Stomach smooth muscle (tissue), 2 donors: ENCODE results near the gene LCN2.
"Not testable (repeated sequence)": the region's sequence is repeated elsewhere in the genome, so short reads cannot be mapped to it uniquely, and the experiment has no call there.

Source experiments
- H3K27ac ChIP-seq: one replicate; pipeline ENCODE4 v1.7.0; 2013; ENCODE audit warnings: mild to moderate bottlenecking, low read length, inconsistent platforms
- H3K27me3 ChIP-seq, 2 donors: one replicate each; pipeline ENCODE4 v1.7.0; 2013; ENCODE audit warnings: low read length in 2 of 2; ENCODE audit not compliant: insufficient read depth in 2 of 2, control insufficient read depth in 1 of 2
- H3K36me3 ChIP-seq, 2 donors: one replicate each; pipeline ENCODE4 v1.7.0; 2013; ENCODE audit warnings: low read length in 2 of 2; ENCODE audit not compliant: control insufficient read depth in 2 of 2, insufficient read depth in 2 of 2
- H3K4me1 ChIP-seq: one replicate; pipeline ENCODE4 v1.7.0; 2013; ENCODE audit warnings: low read length; ENCODE audit not compliant: control insufficient read depth, insufficient read depth
- H3K4me3 ChIP-seq, 2 donors: one replicate each; pipeline ENCODE4 v1.7.0; 2013; ENCODE audit warnings: low read length in 2 of 2
- H3K9ac ChIP-seq, 2 donors: one replicate each; pipeline ENCODE4 v1.7.0; 2013; ENCODE audit warnings: low read length in 2 of 2, mild to moderate bottlenecking in 1 of 2
- H3K9me3 ChIP-seq, 2 donors: one replicate each; pipeline ENCODE4 v1.7.0; 2013; ENCODE audit warnings: low read length in 2 of 2; ENCODE audit not compliant: control insufficient read depth in 2 of 2
- donor health status: healthy.
- donor health status: Pancreatic carcinoma.

The LCN2 gene

DNA sequence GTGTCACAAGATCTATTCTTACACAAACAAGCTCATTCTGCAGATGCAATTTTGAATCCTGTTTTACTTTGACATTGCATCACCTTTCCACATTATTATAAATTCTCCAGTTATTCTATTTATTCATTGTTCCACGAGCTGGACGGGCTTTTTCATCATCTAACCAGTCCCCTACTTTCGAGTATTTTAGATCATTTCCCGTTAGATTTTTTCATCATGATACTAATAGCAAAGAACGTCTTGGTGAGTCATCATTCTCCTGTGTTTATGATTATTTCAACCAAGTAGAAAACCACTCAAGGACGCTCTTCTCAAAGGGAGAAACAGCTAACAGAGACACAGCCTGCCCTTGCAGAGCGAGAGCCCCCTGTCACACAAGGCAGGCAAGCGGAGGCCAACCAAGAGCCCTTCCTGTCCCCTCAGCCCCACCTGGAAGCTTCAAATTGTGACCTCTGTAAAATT is 25.9 kb downstream of the LCN2 start:
- H3K4me3 ChIP-seq: no peak overlapping the region
- H3K4me1 ChIP-seq: no peaks in the 10 kb centered on the region
- peaks cover 50 to 54% of the 10 kb centered on the region in 2 donors for H3K36me3 ChIP-seq
- no peak overlapping the region for H3K27ac ChIP-seq
- no peak overlapping the region for H3K9ac ChIP-seq
- no peaks in the 10 kb centered on the region for H3K9me3 ChIP-seq
- no peaks in the 10 kb centered on the region for H3K27me3 ChIP-seq

DNA sequence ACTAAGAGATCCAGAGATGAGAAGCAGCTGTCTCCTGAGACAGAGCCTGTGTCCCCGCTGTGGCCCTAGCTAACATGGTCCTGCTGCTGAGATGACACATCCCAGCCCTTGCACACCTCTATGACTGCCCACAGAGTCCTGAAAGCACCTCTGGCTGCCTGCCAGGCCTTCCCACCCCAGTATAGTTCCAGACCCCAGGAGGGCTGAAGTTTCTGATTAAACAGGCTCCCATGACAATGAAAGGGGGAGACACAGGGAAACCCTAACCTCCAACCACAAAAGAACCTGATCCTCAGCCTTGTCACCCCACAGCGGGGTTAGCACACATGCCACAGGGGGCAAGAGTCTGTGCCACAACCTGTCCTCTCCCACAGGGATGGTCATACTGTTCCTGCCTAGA is 26.5 kb downstream of the LCN2 start:
- Histone ChIP-seq H3K9ac (no peak overlapping the region), H3K36me3 (peaks cover 53 to 54% of the 10 kb centered on the region in 2 donors)

DNA sequence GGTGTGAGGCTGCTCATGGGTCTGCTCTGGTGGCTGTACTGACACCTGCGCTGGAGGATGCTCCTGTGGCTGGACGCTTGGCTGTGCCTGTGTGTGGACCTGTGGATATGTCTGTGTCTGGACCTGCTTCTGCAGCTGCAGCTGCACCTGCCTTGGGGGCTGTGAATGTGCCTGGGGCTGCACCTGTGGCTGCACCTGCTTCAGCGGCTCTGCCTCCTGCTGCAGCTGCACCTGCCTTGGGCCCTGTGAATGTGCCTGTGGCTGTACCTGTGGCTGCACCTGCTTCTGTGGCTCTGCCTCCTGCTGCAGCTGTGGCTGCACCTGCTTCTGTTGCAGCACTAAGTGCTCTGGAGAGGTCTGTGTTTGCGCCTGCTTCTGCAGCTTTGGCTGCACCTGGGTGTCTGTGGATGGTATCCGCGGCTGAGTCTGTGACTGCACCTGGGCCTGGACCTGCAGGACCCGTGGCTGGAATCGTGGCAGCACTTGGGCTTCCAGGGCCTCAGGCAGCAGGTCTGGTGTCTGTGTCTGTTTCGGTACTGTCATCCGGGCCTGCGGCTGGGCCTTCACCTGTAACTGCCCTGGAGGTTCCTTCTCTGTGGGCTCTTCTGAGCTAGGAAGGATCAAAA is 29.7 kb downstream of the LCN2 start:
- no peaks in the 10 kb centered on the region for H3K9me3 ChIP-seq
- no peak overlapping the region for H3K4me3 ChIP-seq
- no peaks in the 10 kb centered on the region for H3K27me3 ChIP-seq
- no peak overlapping the region for H3K27ac ChIP-seq
- H3K36me3 ChIP-seq: peaks cover 52 to 64% of the 10 kb centered on the region in 2 donors
- H3K9ac ChIP-seq: no peak overlapping the region
- H3K4me1 ChIP-seq: no peaks in the 10 kb centered on the region

More for the DNA sequence above, 26.5 kb downstream of the LCN2 start:
- no peaks in the 10 kb centered on the region for H3K27me3 ChIP-seq
- H3K4me3 ChIP-seq: no peak overlapping the region
- H3K27ac ChIP-seq: no peak overlapping the region
- H3K4me1 ChIP-seq: no peaks in the 10 kb centered on the region
- no peaks in the 10 kb centered on the region for H3K9me3 ChIP-seq

DNA sequence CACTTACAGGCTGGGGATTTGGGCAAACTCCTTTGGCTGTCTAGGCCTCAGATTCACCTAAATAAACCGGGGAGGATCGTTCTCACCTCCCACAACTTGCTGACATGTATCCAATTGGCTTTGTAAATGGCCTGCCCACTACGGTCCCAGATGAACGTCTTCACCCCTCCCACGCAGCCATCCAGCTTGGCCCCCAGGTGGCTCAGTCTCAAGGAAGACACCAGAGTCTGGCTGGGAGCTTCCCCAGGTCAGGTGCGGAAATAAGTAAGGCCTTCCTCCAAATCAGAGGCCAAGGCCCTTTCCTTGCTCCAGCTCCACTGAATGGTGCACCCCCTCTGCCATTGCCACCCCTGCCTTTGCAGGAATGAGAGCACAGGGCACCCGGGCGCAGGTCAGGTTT is 30.7 kb downstream of the LCN2 start:
- Histone ChIP-seq H3K27ac (no peak overlapping the region), H3K4me3 (no peak overlapping the region), H3K36me3 (peaks cover 51 to 56% of the 10 kb centered on the region in 2 donors), H3K27me3 (no peaks in the 10 kb centered on the region), H3K4me1 (no peaks in the 10 kb centered on the region), H3K9me3 (no peaks in the 10 kb centered on the region), H3K9ac (no peak overlapping the region)

DNA sequence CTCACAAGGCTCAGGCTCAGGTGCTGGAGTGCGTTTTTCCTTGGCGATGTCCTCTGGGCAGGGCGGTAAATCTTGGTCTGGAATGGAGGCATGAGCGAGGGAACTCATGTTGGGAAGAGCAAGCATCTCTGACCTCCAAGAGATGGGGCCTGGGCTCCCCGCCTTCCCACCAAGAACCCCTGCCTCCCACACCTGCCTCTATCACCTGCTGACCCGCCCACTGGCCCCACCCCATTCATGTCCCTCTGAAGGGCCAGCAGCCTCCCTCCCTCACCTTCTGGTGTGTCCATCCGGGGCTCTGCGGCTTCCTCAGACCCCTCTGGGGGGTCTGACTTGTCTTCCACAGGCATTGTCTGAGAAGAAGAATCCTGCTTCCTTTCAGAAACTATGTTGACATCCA is 31.2 kb downstream of the LCN2 start:
- H3K9me3 ChIP-seq: no peaks in the 10 kb centered on the region
- no peak overlapping the region for H3K4me3 ChIP-seq
- no peaks in the 10 kb centered on the region for H3K4me1 ChIP-seq
- no peak overlapping the region for H3K9ac ChIP-seq
- H3K27me3 ChIP-seq: no peaks in the 10 kb centered on the region
- H3K27ac ChIP-seq: no peak overlapping the region
- peaks cover 51 to 56% of the 10 kb centered on the region in 2 donors for H3K36me3 ChIP-seq

DNA sequence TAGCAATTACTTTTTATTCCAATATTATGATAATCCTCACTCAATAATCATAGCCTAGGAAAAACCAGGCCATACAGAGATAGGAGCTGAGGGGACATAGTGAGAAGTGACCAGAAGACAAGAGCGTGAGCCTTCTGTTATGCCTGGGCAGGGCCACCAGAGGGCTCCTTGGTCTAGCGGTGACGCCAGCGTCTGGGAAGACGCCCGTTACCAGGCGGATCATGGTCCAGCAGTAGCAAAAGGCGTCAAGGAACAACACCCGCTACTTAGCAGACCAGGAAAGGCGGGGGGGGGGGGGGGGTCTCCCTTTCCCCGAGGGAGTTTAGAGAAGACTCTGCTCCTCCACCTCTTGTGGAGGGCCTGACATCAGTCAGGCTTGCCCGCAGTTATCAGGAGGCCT is 32.2 kb downstream of the LCN2 start:
- not testable (repeated sequence) for H3K27ac ChIP-seq, H3K4me3 ChIP-seq, H3K27me3 ChIP-seq, H3K4me1 ChIP-seq, H3K9ac ChIP-seq, H3K9me3 ChIP-seq
- H3K36me3 ChIP-seq: peaks cover 50 to 57% of the 10 kb centered on the region in 2 donors

DNA sequence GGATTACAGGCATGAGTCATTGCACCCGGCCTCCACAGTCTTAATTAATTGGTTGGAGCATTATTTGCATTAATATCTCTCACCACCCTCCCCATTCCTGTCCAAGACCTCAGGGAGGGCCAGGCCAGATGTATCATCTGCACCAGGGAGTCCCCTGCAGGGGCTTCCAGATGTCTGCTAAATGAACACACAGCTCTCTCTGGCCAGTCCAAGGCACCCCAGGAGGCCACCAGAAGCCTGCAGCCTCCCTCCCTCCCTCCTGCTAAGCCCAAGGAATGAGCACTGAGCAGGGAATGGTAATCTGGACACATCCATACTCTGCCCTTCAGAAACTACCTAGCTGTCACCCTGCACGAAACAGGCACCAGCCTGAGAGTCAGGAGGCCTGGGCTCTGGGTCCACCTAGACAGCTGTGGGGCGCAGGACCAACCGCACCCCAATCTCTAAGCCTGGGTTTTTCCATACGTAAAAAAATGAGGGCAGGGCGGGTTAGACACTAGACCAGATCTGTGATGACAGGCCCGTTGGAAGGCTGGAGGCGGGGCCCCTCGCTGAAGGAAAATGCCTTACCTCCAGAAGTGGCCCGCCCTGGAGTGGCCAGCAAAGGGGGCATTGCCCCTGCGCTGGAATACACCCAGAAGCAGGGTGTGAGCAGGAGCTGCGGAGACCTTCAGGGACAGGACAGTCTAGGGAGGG is 33.8 kb downstream of the LCN2 start:
- no peak overlapping the region for H3K4me3 ChIP-seq
- H3K27me3 ChIP-seq: no peaks in the 10 kb centered on the region
- peaks cover 42 to 45% of the 10 kb centered on the region in 2 donors for H3K36me3 ChIP-seq
- H3K9ac ChIP-seq: no peak overlapping the region
- H3K4me1 ChIP-seq: no peaks in the 10 kb centered on the region
- no peak overlapping the region for H3K27ac ChIP-seq
- no peaks in the 10 kb centered on the region for H3K9me3 ChIP-seq

DNA sequence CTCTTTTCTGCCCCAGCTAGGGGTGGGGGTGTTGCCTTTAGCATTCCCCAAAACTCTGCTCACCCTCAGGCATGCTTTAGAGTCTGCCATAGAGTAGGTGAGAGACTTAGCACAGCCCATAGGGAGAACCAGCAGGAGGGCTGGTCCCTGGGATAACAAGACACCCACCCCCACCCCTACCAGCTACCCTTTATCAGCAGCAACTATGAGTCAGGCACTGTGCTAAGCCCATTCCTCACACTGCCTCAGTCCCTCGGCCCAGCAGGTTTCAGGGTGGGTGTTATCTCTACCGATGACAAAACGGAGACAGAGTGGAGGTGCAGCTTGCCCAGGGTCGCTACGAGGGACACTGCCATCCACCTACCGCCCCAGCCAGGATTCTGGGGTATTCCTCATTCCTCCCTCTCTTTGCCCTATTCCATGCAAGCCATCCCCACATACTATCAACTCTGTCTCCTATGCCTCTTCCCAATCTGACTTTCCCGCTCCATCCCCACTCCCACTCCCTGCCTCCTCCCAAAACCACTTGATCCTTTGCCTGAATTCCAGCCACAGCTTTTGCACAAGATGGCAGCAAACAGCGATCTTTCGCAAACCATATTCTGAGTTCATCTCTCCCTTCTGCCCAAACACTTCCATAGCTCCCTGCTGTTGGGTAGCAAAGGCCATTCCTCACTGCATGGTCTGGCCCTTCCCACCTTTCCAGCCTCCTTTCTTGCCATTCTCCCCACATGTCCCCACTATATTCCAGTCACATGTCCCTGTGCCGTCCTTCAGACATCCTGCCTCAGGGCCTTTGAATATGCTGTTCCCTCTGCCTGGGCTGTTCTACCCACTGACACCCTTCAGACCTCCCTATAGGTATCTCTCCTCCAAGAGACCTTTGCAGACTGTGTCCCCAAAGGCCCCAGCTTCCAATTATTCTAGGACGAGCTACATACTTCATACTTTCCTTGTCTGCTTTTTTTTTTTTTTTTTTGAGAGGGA is 37.0 kb downstream of the LCN2 start:
- Histone ChIP-seq H3K9me3 (no peaks in the 10 kb centered on the region), H3K9ac (no peak overlapping the region), H3K27ac (no peak overlapping the region), H3K27me3 (no peaks in the 10 kb centered on the region), H3K4me3 (no peak overlapping the region), H3K36me3 (peaks cover 26 to 27% of the 10 kb centered on the region in 2 donors), H3K4me1 (peaks cover 11% of the 10 kb centered on the region)

DNA sequence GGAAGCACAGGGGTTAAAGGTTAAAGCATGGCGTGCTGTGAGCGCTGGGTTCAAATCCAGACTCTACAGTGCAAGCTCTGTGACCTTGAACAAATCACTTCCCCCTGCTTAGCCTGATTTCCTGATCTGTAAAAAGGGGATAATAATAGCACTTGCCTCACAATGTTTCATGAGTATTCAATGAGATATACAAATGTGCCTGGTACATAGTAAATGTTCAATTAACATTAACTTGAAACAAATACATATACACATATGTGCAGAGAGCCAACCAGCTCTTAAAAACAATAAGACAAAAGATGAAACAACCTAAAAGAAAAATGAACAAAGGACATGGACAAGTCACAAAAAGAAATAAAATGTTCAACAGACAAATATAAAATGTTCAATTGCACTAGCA is 38.1 kb downstream of the LCN2 start:
- no peaks in the 10 kb centered on the region for H3K27me3 ChIP-seq
- H3K27ac ChIP-seq: no peak overlapping the region
- no peak overlapping the region for H3K4me3 ChIP-seq
- peaks cover 15% of the 10 kb centered on the region for H3K4me1 ChIP-seq
- H3K9me3 ChIP-seq: no peaks in the 10 kb centered on the region
- no peak overlapping the region for H3K9ac ChIP-seq
- peaks cover 26 to 27% of the 10 kb centered on the region in 2 donors for H3K36me3 ChIP-seq

DNA sequence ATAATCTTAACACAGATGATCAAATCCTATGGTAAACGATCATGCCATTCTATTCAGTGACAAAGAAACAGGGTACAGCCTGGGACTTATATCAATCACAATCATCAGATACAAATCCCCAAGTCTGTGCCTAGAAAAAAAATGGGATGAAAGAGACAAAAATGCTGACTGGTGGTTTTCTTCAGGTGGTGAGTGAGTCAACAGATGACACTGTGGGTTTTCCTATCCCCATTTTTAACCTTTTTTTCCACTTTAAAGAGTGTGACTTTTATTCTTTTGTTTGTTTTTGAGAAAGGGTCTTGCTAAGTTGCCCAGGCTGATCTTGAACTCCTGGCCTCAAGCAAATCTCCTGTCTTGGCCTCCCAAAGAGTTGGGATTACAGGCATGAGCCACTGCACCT is 39.0 kb downstream of the LCN2 start:
- Histone ChIP-seq H3K27me3 (no peaks in the 10 kb centered on the region), H3K9me3 (no peaks in the 10 kb centered on the region), H3K27ac (no peak overlapping the region), H3K4me3 (no peak overlapping the region), H3K36me3 (peaks cover 22 to 26% of the 10 kb centered on the region in 2 donors), H3K9ac (no peak overlapping the region), H3K4me1 (peaks cover 22% of the 10 kb centered on the region)
